Esophagus squamous epithelium (tissue), 4 donors: ENCODE data around the gene NUMBL.

ENCODE experiments used
- POLR2A ChIP-seq, 4 donors: fragments of 450-650 bp; IDR thresholded peaks; one replicate each; pipeline ENCODE4 v1.6.1; 2017; ENCODE audit warnings: antibody characterized with exemption in 4 of 4, mild to moderate bottlenecking in 4 of 4, moderate library complexity in 3 of 4
- TF ChIP-seq, protein P1 (sequence below), 6 experiments: fragments of 450-650 bp in 4 of 6; fragments of 200-600 bp in 2 of 6; sonication (generic) in 2 of 6; IDR thresholded peaks; one replicate each; pipeline ENCODE4 v1.5.1; 2016 to 2019; ENCODE audit warnings: antibody characterized with exemption in 6 of 6, mild to moderate bottlenecking in 4 of 6, moderate library complexity in 4 of 6

DNA sequence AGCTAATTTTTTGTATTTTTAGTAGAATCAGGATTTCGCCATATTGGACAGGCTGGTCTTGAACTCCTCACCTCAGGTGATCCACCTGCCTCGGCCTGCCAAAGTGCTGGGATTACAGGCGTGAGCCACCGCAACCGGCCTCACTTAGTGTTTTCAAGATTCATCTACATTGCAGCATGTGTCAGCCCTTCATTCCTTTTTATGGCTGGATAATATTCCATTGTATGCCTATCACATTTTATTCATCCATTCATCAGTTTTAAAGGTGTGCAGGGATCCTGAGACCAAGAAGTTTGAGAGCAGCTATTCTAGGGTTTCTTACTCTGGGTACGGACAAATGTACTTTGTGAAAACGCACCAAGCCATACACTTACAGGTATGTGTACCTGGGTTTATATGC, 17.2 kb upstream of the NUMBL start:
- TF ChIP-seq, protein P1, sequence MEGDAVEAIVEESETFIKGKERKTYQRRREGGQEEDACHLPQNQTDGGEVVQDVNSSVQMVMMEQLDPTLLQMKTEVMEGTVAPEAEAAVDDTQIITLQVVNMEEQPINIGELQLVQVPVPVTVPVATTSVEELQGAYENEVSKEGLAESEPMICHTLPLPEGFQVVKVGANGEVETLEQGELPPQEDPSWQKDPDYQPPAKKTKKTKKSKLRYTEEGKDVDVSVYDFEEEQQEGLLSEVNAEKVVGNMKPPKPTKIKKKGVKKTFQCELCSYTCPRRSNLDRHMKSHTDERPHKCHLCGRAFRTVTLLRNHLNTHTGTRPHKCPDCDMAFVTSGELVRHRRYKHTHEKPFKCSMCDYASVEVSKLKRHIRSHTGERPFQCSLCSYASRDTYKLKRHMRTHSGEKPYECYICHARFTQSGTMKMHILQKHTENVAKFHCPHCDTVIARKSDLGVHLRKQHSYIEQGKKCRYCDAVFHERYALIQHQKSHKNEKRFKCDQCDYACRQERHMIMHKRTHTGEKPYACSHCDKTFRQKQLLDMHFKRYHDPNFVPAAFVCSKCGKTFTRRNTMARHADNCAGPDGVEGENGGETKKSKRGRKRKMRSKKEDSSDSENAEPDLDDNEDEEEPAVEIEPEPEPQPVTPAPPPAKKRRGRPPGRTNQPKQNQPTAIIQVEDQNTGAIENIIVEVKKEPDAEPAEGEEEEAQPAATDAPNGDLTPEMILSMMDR (IDR thresholded peaks at IDR 0.05) = no peak
- TF ChIP-seq POLR2A (IDR thresholded peaks at IDR 0.05) = no peak
